GM19372 (cell line): ENCODE measurements around the gene SMIM20.

Experiments
- ATAC-seq: cut with Tn5 transposase; IDR thresholded peaks from one replicate; pipeline ENCODE4 v1.9.1; 2021; ENCODE audit warnings: mild to moderate bottlenecking, low read depth, moderate library complexity; ENCODE audit not compliant: unreplicated experiment

The SMIM20 gene

DNA sequence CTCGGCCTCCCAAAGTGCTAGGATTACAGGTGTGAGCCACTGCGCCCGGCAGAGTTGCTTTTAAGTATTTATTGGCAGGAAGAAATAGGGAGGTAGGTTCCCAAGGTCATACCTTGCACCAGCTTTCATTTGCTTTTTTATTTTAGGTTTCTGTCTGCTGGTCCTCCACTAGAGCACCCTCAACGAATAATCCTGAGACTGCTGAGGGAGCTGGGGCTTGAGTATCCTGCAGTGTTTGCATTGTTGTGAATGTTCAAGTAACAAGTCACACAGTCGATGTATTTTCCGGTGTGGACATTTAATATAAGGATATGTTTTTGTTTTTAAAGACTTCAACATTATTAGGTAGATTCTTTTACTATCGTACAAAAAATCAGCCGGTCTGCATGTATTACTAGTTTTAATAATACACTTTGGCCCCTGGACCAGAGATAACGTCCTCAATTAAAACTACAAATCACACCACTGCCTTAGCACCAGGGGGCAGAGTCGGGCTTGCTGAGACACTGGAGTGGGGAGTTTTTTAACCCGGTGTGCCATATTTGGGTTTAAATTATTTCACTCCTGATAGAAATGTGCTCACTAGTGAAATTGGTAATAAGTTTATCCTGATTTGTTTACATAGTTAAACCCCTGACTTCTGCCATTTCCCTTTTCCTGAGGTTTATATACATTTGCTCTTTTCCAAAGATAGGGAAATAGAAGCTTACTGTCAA lies 11.6 kb downstream of the SMIM20 start:
- no peak for ATAC-seq

DNA sequence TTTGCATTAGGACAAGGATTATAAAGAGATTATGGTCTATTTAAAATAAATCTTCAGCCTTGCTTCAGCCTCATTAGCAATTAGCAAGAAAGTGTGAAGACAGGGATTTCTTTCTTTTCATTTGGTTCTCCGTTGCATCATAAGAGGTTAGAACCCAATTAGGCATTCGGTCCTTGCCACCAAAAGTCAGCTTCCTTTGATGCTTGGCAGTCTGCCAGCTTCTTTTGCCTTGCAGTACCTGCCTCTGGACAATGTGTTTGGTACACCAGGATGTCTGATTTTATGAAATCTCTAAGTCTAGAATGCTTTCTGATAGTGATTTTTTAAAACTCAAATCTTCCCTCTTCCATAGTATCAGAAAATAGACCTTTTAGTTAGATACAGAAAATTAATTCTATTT lies 12.4 kb downstream of the SMIM20 start:
- ATAC-seq = no peak

DNA sequence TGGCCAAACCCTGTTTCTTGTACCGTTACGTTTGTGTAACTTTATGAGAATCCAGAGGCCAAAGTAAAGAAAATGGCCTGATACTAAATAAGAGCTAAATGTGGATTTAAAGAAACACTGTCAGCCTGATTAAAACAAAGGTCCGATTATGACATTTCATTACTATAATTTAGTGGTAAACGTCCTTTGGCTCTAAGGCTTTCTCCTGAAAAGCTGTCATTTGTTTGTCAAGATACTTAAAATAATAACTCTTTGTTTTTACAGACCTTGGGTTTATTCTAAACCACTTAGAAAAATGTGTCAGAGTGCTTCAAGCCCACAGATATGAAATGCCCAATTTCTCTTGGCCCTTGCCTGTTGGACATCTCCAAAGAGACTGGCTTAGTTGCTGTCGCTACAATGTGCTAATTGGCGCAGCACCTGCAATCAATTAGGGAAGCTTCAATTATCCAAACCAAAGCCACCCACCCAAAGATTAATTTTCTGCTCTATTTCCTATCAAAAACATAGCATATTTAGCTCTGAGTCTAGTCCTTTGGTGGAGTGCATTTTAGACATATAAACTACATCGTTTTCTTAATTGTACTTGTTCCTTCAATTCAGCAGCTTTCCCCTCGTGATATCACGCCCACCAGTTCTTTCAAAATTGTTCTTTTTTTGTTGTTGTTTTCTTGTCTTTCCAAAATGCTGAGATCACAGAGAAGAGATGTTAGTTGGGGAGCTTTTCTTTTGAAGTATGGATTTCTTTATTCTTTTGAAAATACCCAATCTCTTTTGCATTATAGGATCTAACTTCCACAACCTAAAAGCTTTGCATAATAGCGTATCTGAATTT lies 13.6 kb downstream of the SMIM20 start:
- ATAC-seq = no peak

DNA sequence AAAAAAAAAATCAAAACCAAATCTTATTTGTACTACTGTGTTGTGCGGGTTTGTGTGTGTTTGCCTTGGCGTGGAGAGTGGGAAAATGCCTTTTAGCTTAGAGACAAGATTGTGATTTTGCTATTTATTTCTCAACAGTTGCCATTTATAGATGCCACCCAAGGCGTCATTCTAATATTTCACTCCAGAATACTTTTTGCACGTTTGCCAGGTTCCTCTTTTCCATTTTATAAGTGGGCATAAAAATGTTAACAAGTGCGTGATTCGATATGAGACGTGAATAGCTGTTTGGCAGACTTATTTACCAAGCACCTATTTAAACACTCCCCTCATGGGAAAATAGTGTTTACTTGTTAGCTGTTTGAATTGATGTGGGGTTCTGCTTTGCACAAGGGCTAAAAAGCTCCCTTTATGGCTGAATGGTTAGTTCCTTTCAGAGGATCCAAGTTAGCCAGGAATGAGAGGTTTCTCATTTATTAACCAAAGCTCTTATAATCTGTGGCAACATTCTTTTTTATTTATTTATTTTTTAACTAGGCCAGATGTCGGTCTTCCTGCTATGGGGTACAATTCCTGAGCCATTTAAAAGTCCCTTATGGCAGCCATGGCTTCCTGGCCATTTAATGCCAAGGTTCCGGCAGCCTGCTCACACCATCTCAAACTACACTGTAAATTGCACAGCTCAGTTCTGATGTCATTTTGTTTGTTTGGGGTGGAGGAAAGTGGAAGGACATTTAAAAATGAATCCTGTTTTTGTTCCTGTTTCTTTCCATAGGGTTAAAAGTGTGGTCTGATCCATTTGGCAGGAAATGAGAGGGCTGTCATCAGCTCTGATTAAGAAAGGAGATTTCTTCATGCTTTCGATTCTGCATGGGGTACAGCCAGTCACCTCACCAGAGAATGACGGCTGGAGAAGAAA lies 14.6 kb downstream of the SMIM20 start:
- no peak for ATAC-seq

DNA sequence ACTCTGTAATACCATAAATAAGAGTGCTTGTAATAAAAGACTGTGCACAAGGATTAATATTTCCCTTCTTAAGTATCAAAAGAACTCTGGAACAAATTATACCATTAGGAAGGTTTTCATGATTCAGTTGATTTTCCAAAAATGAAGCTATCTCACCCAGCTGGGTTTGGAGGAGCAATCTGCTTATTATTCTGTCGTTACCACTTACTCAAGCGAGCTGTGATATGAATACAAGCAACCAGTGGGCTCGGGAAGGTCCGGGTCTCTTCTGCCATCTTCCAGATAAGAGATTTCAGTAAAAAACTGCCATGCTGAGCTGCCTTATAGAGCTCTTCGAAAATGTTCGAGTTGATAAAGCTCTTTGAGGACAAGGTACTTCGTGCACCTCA lies 15.3 kb downstream of the SMIM20 start:
- ATAC-seq = no peak

DNA sequence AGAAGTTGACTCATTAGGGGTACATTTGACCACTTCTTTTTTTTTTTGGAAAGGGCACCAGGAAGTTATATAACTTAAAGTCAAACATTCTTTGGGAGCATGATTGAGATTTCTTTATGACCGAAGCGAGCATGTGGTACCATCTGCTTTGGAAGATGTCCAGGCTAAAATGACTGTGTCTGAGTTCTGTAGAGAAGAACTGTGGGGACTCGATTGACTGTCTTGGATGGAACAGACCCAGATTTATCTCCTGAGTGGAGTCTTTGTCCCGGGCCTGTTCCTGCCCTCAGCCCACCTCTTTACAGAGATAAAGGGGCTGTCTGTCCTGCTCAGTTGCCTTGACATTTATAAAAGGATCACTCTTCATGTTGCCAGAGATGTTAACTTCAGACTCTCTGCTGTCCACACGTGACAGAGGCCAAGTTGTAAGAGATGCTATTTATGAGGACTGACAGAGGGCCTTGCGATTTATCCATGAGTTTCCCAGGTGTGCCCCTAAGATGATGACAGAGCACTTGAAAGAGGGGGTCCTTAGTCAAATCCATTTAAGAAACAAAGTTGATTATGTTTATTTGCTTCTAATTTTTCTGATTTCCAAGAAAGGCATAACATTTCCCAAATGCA lies 16.8 kb downstream of the SMIM20 start:
- no peak for ATAC-seq

DNA sequence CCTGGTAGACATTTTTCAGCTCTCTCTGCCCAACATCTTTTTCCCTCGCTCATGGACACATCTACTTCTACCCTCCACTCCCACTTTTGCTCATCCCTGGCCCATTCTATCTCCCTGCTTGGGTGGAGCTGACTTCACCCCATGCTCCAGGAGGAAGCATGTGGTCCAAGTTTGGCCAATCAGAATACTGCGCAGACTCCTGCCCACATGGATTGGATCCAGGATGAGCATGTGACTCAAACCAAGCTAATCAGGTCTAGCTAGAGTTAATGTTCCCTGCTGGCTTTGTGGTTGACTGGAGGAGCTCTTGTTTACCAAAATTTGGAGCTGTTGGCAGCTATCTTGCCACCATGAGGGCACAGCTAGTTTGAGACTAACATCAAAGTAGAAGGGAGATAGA lies 22.7 kb downstream of the SMIM20 start:
- no peak for ATAC-seq

DNA sequence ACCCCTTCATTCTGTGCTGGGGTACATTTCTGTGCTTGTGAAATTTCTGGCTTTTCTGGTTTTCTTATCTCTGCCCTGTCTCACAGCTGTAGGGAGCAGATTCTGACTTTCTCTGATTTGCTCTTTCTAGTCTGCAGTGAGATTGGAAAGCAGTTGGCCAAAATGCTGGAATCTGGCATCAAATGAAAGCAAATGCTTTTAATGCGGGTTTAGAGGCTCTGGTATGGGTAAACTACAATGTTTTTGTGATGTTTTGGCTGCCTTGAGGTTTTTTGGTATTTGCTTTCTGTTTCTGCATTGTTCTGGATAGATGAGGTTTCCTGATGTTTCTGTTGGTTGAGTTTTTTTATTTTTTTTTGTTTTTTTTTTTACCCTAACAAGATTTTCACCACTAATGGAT lies 23.8 kb downstream of the SMIM20 start:
- no peak for ATAC-seq

DNA sequence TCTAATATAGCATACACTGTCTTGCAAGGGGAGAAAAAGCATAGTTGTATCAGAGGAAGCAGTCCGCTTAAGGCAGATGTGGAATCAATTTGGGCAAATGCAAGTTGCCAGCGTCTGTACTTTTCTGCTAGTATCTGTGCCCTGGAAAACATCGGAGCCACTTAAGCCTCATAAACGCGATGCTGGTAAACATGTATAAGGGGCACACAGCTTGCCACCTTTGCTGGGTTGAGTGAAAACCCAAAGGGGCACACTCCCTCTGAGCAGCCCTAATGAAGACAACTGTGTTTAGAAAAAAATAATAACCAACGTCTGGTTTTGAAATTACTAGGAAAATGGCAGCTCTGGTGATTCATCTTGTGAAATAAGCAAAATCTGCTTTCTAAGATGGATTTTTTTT lies 24.3 kb downstream of the SMIM20 start:
- peak; percentile 16 for ATAC-seq

DNA sequence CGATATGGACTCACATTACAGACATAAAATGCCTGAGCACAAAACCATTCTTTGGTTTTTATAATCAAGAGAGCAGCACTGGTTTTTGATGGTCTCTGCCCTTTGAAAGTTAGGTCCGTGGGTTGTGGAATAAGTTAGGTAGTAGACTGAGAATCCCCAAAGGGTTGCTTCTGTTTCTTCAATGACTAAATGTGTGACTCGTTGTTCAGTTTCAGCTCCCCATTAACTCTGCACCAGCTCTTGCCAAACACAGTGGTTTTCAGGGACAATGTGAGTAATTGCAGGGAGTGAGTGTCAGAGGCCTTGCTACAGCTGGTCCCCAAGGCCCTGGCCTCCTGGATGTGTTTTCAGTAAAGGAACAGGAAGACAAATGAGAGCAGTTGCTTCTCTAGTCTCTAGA lies 24.8 kb downstream of the SMIM20 start:
- ATAC-seq = peak; percentile 70

DNA sequence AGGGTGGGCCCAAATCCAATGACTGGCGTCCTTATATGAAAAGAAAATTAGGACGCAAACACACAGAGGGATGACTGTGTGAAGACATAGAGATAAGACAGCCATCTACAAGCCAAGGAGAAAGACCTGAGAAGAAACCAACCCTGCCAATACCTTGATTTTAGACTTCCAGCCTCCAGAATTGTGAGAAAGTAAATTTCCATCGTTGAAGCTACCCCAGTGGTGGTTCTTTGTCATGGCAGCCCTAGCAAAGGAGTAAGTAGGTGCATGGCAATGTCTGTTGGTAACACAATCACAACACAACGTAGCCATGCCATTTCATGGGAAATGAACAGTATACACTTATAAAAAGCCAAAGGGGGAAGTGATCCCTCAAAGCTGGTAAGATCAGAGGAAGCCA lies 25.3 kb downstream of the SMIM20 start:
- no peak for ATAC-seq

DNA sequence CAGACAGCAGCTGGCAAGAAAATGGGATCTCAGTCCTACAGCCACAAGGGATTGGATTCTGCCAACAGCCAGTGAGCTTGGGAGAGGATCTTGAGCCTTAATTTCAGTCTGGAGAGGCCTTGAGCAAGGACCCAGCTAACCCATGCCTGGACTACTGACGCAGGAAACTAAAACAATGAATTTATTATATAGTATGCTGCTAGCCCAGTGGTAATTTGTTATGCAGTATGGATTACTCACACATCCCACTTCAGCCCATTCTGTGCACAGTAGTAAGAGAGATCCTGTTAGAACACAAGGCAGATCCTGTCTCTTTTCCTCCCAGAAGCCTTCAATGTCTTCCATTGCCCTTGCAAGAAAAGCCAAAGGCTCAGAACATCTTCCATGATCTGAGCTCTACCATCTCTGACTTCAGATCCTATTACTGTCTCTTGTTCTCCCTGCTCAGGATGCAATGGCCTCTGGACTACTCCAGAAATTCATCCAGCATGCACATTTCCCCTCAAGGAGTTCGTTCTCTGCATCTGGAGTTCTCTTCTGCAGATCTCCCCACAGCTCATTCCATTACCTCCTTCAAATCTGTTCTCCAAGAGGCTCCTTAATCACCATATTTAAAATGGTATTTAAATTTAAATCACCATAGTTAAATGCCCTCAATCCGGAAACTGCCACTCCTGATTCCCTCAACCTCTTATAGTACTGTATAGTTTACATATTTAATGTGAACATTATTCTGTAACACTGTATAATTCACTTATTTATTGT lies 27.6 kb downstream of the SMIM20 start:
- ATAC-seq = no peak

DNA sequence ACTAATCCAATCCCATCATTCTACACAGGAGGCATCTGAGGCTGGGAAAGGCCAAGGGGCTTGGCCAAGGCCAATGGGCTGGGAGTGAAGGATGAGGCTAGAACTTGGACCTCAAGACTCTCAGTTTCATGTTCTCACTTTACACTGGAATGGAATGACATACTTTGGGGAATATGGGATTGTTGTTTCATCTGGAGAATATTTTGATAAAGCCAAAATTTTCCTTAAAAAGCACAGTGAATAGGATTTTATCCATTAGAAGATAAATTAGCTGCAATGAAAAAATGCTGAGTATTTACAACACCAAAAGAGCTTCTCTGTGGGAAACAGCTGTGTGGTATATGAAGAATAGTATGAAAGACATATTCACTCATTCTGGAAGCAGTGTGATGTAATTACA lies 29.3 kb downstream of the SMIM20 start:
- ATAC-seq = no peak

DNA sequence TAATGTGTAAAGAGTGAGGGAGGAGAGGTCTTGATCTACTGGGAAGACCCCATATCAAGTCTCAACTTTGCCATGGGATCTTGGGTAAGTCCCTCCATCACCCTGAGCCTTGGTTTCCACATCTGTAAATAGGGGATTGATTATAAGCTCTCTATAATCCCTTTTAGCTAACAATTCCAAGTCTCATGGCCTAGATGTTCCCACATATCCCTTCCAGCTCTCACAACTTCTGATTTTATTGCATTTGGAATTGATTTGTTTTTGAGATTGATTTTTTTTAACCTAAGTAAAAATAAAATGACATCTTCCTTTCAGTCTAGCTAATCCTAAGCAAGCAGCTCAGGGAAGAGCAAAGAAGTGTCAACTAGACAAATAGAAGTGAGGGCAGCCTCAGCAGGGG lies 29.8 kb downstream of the SMIM20 start:
- no peak for ATAC-seq

DNA sequence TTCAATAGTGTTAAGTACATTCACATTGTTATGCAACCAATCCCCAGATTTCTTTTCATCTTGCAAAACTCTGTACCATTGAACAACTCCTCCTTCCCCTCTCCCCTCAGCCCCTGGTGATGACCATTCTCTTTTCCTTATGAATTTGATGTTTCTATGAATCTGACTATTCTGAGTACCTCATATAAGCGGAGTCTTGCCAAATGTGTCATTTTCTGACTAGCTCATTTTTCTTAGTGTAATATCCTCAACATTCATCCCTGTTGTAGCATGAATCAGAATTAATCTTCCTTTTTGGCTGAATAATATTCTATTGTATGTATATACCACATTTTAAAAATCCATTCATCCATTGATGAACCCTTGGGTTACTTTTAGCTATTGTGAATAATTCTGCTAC lies 34.0 kb downstream of the SMIM20 start:
- ATAC-seq = no peak

DNA sequence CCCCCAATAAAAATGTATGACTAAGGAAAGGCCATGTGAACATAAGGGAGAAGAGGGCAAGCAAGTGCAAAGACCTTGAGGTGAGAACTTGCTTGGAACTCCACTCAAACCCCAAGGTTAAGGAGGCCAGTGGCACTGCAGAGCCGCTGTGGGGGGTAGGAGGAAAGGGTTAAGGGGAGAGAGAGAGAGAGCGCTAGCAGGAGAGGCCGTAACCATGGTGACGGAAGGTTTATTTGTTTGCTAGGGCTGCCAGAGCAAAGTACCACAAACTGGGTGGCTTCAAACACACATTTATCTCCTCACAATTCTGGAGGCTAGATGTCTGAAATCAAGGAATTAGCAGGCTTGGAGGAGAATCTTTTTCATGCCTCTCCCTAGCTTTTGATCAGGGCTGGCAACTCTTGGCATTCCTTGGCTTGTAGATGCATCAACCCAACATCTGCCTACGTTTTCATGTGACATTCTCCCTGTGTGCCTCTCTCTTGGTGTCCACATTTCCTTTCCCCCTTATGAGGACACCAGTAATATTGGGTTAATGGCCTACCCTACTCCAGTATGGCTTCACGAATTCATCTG lies 35.2 kb downstream of the SMIM20 start:
- no peak for ATAC-seq

DNA sequence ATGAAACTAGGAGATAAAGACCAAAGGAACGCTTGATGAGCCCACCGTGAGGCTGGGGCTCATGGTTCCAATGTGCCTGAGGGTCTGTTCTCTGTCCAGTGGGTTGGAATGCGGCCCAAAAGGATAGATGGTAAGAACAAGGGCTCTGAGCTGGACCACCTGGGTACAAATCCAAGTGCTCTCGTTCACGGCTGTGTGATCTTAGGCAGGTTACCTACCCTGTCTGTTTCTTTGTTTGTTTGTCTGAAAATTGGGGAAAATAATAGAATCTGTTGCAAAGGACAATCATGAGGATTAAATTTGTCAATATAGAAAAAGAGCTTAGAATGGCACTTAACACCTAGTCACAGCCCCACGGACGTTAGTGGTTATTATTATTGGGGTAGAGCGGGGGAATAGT lies 36.0 kb downstream of the SMIM20 start:
- ATAC-seq = no peak

DNA sequence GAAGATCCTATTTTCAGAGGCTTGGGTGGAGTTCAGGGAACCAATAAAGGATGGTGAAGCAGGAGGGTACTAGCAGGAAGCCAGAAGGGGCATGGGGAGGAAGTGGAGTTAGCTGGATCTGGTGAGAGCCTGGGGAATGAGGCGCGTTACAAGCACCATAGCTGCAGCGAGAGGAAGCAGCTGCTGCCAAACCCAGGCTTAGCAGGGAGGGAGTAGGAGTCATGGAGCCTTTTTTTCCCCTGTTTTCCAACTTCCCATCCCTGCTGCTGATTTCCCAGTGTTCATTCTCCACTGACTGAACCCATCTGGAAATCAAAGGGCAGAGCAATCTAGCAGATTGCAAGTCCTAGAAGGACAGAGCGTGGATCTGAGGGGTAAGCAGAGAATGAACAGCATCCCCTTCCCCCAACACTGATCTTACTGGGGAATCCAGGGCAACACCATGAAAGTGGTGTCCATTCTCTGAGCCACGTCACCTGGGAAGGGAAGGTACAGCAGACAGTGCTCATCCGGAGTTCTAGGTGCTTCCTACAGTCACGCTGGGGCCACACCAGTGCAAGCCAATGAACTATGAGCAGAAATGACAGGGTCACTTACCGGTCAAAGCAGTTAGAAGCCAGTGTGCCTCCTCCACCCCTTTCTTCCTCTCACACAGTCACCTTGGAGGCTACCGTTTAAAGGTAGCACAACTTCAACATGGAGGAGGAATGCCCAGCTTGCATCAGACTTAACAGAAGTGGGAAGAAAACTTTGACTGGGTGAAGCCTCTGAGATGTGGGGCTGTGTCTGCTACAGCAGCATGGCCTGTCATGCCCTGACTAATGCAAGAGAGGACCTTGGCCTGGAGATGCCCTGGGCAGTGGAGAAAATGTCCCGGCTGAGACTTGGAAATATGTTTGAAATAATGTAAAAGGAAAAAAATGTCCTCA lies 36.7 kb downstream of the SMIM20 start:
- ATAC-seq = no peak
